ENCODE results near the gene FOXK2. TPM values are rescaled to one million over a fixed set of nuclear protein-coding genes. Genes with fewer than 3 reads are reported as not detected.

The FOXK2 gene
- total and polyA plus RNA-seq, 2 donors (not counting 1 experiment from before 2014, with no cell fraction given), result 19.7 to 62.7 TPM

DNA sequence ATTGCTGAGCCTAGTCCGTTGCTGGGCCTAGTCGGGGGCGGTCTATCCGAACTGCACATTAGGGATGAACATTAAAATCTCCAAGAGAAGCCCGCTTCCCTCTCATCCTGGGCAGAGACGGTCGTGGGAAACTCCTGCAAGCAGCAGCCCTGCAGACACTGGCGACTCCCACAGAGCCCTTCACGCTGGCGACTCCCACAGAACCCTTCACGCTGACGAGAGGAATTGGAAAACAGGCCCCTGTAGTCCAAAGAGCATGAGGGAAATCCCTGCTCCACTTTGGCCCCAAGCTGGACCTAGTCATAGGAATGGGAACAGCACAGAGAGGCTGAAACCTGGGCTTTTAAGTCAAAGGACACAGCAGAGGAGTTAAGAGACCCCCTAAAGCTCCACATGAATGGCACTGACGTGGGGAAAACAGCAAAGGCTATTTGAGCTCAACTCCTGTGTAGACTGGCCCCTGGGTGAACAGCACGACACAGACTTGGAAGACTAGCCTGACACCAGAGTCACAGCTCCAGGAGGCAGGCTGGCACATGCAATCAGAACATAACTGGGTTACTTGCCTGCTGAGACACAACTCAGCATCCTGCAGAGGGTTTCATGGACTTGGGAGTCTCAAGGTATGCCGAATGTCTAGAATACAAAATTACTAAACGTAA is 86.5 kb downstream of the FOXK2 start:
- Mint-ChIP-seq H3K27me3 (no peaks in the 10 kb centered on the region), H3K9me3 (ENCODE audit: insufficient read depth) (no peaks in the 10 kb centered on the region), H3K27ac (no peak overlapping the region), H3K4me1 (peaks cover 20% of the 10 kb centered on the region), H3K4me3 (no peak overlapping the region)
- H3K4me3 ChIP-seq (ENCODE audit: control extremely low read depth in 1 of 5, extremely low read depth in 1 of 5, insufficient read depth in 1 of 5, low read depth in 2 of 5, low read length in 4 of 5), result no peak overlapping the region
- ChIA-PET CTCF (no interaction called here), POLR2A (no interaction called here)
- peaks cover 13% of the 10 kb centered on the region for H3K79me2 ChIP-seq (ENCODE audit: control insufficient read depth, insufficient read depth, low read length)
- peaks cover 15% of the 10 kb centered on the region for H4K20me1 ChIP-seq (ENCODE audit: control insufficient read depth, insufficient read depth, low read length, poor library complexity, severe bottlenecking)
- H3K36me3 ChIP-seq (replicated peaks in 1 of 2; ENCODE audit: control extremely low read depth in 1 of 2, control insufficient read depth in 1 of 2, extremely low read depth in 1 of 2, insufficient read depth in 2 of 2, low read length in 1 of 2), result peaks cover 0 to 58% of the 10 kb centered on the region in 2 experiments
- no peak overlapping the region for H3K27ac ChIP-seq (ENCODE audit: low read length in 2 of 2)
- TF ChIP-seq, protein P1, sequence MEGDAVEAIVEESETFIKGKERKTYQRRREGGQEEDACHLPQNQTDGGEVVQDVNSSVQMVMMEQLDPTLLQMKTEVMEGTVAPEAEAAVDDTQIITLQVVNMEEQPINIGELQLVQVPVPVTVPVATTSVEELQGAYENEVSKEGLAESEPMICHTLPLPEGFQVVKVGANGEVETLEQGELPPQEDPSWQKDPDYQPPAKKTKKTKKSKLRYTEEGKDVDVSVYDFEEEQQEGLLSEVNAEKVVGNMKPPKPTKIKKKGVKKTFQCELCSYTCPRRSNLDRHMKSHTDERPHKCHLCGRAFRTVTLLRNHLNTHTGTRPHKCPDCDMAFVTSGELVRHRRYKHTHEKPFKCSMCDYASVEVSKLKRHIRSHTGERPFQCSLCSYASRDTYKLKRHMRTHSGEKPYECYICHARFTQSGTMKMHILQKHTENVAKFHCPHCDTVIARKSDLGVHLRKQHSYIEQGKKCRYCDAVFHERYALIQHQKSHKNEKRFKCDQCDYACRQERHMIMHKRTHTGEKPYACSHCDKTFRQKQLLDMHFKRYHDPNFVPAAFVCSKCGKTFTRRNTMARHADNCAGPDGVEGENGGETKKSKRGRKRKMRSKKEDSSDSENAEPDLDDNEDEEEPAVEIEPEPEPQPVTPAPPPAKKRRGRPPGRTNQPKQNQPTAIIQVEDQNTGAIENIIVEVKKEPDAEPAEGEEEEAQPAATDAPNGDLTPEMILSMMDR (IDR thresholded peaks at IDR 0.05), result no peak
- no peak for TF ChIP-seq EZH2 (IDR thresholded peaks at IDR 0.05; ENCODE audit: borderline replicate concordance, insufficient read depth, low read depth, low read length, poor library complexity, severe bottlenecking)
- no peak for DNase-seq
- no peak for ATAC-seq (ENCODE audit: low read depth)
- H2AFZ ChIP-seq (ENCODE audit: insufficient read depth, low read depth, low read length, poor library complexity, severe bottlenecking), result no peak overlapping the region
- no peak overlapping the region for H3K4me2 ChIP-seq (replicated peaks; ENCODE audit: low read depth, low read length, poor library complexity, severe bottlenecking)
- intact Hi-C loops (cut with micrococcal nuclease), result no loop called here
- no peaks in the 10 kb centered on the region for H3K9me3 ChIP-seq (ENCODE audit: control extremely low read depth in 1 of 3, control insufficient read depth in 2 of 3, insufficient read depth in 1 of 3, low read length in 2 of 3)
- H3K4me1 ChIP-seq (ENCODE audit: control insufficient read depth in 2 of 2, insufficient read depth in 2 of 2, low read length in 2 of 2), result peaks cover 0 to 13% of the 10 kb centered on the region in 2 donors
- WGBS (ENCODE audit: insufficient coverage), result 94% methylated on average over 14 of the region's 16 CpGs
- no peak overlapping the region for H3K9ac ChIP-seq (ENCODE audit: low read length)
- no peaks in the 10 kb centered on the region for H3K27me3 ChIP-seq (replicated peaks in 1 of 4; ENCODE audit: control extremely low read depth in 1 of 4, control insufficient read depth in 3 of 4, insufficient read depth in 4 of 4, low read length in 3 of 4)

DNA sequence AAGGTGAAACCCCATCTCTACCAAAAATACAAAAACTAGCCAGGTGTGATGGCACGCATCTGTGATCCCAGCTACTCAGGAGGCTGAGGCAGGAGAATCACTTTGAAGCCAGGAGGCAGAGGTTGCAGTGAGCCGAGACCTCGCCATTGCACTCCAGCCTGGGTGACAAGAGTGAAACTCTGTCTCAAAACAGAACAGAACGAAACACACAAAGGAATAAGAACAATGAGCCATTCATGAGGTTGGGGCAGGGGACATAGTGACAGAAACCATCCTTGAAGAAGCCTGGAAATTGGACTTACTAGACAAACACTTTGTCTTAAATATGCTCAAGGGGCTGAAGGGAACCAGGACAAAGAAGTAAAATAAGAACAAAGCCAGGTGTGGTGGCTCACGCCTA is 89.3 kb downstream of the FOXK2 start:
- H3K4me3 Mint-ChIP-seq, result no peak overlapping the region
- Histone ChIP-seq H3K9me3 (ENCODE audit: control extremely low read depth in 1 of 3, control insufficient read depth in 2 of 3, insufficient read depth in 1 of 3, low read length in 2 of 3) (no peaks in the 10 kb centered on the region), H2AFZ (ENCODE audit: insufficient read depth, low read depth, low read length, poor library complexity, severe bottlenecking) (no peak overlapping the region), H3K27ac (ENCODE audit: low read length in 2 of 2) (no peak overlapping the region), H3K27me3 (replicated peaks in 1 of 4; ENCODE audit: control extremely low read depth in 1 of 4, control insufficient read depth in 3 of 4, insufficient read depth in 4 of 4, low read length in 3 of 4) (no peaks in the 10 kb centered on the region), H3K9ac (ENCODE audit: low read length) (no peak overlapping the region), H3K79me2 (ENCODE audit: control insufficient read depth, insufficient read depth, low read length) (no peaks in the 10 kb centered on the region), H3K4me3 (ENCODE audit: control extremely low read depth in 1 of 5, extremely low read depth in 1 of 5, insufficient read depth in 1 of 5, low read depth in 2 of 5, low read length in 4 of 5) (no peak overlapping the region), H3K4me1 (ENCODE audit: control insufficient read depth in 2 of 2, insufficient read depth in 2 of 2, low read length in 2 of 2) (peaks cover 0 to 2% of the 10 kb centered on the region in 2 donors), H3K4me2 (replicated peaks; ENCODE audit: low read depth, low read length, poor library complexity, severe bottlenecking) (no peak overlapping the region), H3K36me3 (replicated peaks in 1 of 2; ENCODE audit: control extremely low read depth in 1 of 2, control insufficient read depth in 1 of 2, extremely low read depth in 1 of 2, insufficient read depth in 2 of 2, low read length in 1 of 2) (peaks cover 0 to 39% of the 10 kb centered on the region in 2 experiments), H4K20me1 (ENCODE audit: control insufficient read depth, insufficient read depth, low read length, poor library complexity, severe bottlenecking) (no peaks in the 10 kb centered on the region)
- H3K27ac Mint-ChIP-seq, result no peak overlapping the region
- ChIA-PET CTCF (no interaction called here), POLR2A (no interaction called here)
- intact Hi-C loops (cut with micrococcal nuclease), result no loop called here
- H3K9me3 Mint-ChIP-seq (ENCODE audit: insufficient read depth), result no peaks in the 10 kb centered on the region
- no peak for TF ChIP-seq EZH2 (IDR thresholded peaks at IDR 0.05; ENCODE audit: borderline replicate concordance, insufficient read depth, low read depth, low read length, poor library complexity, severe bottlenecking)
- TF ChIP-seq, protein P1 (IDR thresholded peaks at IDR 0.05), result no peak
- H3K4me1 Mint-ChIP-seq, result peaks cover 8% of the 10 kb centered on the region
- WGBS (ENCODE audit: insufficient coverage), result 74% methylated on average over 5 of the region's 5 CpGs
- no peak for ATAC-seq (ENCODE audit: low read depth)
- no peak for DNase-seq
- H3K27me3 Mint-ChIP-seq, result no peaks in the 10 kb centered on the region

Measured in B cell (primary cell).